Stimulated activated CD4-positive, alpha-beta T cell treated with anti-CD3 and anti-CD28 coated beads, Interleukin-4, amount 100 ng/mL, for 1 hour (primary cell): ENCODE results near the gene FAXDC2.
A peak's percentile ranks its signal among the peaks of the same experiment; 100 is the strongest.
"Not testable (repeated sequence)": the region's sequence is repeated elsewhere in the genome, so short reads cannot be mapped to it uniquely, and the experiment has no call there.

Source experiments
- DNase-seq: peaks from one replicate; pipeline ENCODE4 v3.0.0-alpha.2; 2020

Gene FAXDC2

DNA sequence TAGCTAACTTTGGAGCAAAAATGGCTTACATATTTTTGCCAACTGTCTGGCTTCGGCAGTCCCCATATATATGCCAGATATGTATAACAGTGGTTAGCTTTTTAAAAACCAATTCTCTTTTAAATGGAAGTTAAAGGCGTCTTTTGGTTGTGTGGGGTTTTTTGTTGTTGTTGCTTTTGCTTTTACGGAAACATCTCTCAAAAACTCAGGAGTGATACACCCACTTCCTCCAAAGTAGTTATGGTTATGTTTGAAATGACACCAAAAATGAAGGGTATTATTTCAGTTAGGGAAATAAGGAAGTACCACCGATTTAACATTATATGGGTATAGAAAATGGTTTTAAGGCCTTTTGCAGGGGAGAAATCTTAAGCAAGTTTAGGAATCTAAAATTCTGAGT is 10.4 kb upstream of the FAXDC2 start:
- DNase-seq = no peak

- no peak for DNase-seq
Measured at GRCh38 chr5:154860123-154860522, 9.7 kb upstream of the FAXDC2 start.

GRCh38 chr5:154858972-154859871 is 8.8 kb upstream of the FAXDC2 start:
- DNase-seq = no peak

DNA sequence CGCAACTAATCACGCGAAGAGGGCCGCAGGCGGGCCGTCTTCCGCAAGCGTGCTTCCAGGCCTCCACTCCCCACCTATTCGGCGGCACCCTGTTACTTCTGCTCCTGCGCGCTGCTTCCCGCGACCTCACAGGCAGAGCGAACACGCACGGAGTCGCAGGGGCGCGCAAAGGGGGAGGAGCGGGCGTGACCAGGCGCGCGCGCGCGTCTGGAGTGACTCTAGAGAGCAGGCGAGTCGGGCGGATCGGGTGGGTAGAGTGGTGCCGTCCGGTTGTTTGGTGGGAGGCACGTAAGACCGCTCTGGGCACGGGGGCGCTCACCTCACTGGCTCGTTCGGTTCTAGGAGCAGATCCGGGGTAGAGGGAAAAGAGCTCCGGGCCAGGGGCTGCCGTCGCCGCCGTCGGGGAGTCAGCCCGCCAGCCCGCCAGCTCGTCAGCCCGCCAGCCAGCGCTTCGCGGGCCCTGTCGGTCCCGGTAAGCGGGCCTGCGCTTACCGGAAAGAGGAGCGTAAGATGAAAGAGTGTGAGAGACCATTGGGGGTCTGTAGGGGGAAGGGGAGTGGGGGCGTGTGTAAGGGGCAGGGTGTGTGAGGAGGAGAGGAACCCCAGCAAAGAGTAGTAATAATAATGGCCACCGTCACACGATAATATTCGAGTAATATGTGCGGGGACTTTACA is 8.0 kb upstream of the FAXDC2 start, which contains the start of gene CNOT8:
Gene CNOT8 (plus strand): TSS at position 331 of the 675 bp plus-strand sequence. CDS start 4,652 bp downstream, outside the sequence.
- DNase-seq = peak; percentile 99

DNA sequence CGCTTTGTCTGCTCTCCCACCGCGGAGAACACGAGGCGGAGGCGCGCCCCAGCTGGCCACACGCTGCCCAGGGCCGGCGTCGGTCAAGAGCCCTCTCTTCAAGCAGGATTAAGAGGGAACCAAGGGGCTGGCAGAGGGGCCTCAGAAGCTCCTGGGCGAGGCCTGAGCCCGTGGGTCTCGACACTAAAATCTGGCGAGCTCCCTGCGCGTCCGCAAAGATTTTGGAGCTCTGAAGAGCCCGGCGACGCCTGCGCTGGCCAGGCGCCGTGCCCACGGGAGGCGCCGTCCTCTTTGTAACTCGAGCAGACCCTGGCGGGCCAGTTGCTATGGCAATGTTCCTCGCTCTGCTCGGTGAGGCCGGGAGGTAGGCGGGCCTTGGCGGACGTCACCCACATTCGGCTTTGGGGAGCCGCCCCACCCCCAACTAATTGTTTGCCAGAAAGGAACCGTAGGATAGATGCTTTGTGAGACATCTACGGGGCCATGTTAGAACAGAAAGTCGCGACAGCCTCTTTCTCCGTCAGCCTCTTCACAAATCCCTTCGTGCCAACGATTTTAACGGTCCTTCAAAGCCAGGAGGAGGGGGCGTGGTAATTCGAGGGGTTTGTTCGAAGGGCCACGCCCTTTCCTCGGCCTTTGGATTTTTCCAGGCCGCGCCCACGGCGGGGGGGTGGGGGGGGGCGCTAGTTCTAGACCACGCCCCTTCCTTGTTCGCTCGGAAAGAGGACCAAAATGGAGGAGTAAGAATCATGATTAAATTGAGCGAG is 7.3 kb upstream of the FAXDC2 start:
- DNase-seq = peak; percentile 76

- DNase-seq = no peak
Measured at GRCh38 chr5:154851351-154851750, 948 bp upstream of the FAXDC2 start.

DNA sequence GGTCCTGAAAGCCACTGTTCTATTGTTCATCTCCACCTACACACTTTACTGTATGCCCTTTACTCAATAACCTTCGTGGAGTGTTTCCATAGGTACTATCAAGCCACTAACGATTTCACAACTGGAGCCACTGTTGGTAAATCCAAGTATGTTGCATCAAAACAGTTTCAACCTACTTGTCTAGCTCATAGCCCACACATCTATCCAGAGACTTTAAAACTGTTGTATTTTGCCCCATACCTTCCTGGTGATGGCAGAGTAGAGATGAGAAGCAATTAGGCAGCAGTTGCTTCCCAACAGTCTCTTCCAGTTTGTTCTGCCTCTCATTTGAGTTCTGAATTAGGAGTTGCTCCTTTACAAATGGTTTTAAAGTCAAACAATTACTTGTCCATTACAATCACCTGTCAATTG is 607 bp downstream of the FAXDC2 start:
- no peak for DNase-seq

DNA sequence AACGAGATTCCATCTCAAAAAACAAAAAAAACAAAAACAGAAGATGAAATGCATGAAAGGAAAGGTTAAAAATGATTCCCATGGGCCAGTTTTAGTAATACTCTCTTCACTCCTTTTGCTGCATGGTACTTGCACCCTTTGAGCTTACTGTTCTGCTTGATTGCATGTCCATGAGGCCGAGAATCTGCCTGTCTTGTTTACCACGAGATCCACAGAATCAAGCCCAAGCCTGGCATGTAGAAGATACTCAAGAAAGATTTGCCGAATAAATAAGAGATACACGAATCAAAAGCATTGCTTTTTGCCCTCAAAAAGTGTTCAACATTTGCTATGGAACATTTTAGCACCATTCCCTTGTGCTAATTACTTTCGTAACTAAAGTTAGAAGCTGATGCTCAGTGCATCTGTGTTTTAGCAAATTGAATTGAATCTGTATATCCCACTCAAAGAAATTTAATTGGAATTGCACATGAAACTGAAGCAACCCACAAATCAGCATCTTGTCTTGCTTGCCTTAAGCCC is 1.1 kb downstream of the FAXDC2 start:
- DNase-seq = no peak

- DNase-seq = no peak
Measured at GRCh38 chr5:154844809-154845208, 5.6 kb downstream of the FAXDC2 start.

GRCh38 chr5:154842689-154843530 is 7.5 kb downstream of the FAXDC2 start:
- no peak for DNase-seq

DNA sequence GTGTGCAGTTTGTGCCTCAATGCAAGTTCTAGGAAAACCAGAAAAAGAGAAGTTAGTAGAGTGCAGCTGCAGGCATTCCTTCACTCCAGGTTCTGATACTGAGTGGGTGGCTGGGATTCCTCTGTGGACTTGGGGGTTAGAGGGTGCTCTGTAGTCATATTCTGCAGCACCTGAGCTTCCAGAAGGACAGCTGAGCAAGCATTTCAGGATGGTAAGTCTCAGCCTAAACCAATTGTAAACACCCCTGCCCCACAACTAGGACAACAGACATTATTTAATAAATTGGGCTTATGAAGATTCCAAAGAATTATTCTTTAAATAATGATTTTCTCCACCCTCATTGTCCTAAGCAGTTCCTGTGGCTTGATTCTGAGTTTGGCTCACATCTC is 9.1 kb downstream of the FAXDC2 start:
- DNase-seq = no peak

GRCh38 chr5:154840435-154841272 is 9.7 kb downstream of the FAXDC2 start:
- DNase-seq = no peak

DNA sequence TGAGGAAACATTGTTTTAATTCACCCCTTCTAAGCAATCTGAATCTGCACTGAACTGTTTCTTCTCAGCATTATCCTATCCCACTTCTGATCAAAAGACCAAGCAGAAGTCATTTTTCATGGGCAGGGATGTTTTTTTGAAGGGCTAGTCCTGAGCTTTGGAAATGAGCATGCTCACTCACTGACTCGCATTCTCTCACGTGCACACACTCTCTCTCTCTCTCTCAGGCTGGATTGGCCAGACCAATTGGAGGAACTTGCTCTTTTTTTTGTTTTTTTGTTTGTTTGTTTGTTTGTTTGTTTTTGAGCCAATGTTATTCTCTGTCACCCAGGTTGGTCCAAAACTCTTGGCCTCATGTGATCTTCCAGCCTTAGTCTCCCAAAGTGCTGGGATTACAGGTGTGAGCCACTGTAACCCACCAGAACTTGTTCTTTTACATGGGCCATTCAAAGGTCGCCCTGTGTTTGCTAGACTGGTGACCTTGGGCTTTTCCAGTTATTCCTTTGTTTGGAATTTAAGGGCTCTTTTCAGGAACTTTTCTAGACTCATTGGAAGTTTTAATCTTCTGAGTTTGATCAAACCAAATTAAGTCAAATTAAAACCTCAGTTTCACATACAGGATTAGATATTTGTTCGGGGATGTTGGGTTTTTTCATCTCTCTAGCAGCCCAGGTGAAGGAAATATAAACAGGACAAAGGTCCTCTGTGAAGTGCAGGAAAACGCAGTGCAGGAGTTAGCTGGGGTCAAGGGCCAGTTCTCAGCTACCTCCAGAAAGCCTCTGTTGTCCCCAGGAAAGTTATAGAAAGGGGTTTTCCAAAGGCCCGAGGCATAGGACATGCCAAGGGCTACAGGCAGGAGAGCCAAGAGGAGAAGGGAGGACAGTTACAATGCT is 13.1 kb downstream of the FAXDC2 start:
- DNase-seq = no peak

DNA sequence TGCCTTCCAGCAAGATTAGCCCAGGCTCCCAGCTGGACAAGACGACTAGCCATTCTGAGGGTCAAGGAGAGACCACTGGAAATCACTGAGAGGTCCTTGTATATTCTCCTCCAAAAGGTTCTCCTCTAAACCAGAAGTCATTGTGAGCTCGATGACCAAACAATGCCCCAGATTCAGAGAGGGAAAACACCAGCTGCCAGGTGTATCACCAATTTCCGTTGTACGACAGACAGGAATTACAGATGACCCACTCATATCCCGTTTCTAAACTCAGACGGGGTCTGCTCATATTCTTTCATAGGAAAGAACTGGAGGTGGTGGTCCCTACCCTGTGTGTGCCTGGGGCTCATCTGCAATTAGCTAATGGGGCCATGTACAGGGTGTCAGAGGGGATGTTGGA is 14.2 kb downstream of the FAXDC2 start:
- DNase-seq = no peak

- DNase-seq = not testable (repeated sequence)
Measured at GRCh38 chr5:154835701-154836052, 14.7 kb downstream of the FAXDC2 start.

DNA sequence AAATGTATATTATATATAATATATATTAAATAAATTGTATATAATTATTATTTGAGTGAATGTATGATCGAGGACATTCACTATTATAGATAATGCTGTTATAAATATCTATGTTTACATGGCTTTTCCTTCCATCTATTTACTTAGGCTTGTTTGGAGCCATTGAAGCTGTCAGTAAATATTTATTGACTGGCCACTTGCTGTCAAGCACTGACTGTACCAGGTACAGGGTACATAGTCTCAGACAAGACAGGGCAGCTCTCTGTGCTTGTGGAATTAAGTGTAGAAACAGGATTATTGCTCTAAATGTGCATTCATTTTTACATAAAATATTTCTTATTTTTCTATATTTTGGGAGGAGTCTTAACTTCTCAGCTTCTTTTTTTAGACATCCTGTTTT is 16.4 kb downstream of the FAXDC2 start:
- no peak for DNase-seq

GRCh38 chr5:154832804-154833203 is 17.6 kb downstream of the FAXDC2 start:
- DNase-seq = not testable (repeated sequence)

DNA sequence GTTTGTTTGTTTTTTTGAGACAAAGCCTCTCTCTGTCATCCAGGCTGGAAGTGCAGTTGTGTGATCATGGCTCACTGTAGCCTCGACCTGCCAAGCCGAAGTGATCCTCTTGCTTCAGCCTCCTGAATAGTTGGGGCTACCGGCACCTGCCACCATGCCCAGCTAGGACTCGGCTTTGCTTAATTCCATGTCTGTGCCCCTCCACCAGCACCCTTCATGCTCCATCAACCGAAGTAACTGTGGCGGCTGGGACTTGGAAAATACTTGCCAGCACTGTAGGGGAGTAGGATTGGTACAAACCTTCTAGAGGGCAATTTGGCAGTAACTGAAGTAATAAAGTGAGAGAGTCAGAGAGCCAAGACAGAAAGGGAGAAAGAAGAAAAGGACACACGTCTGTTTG is 19.0 kb downstream of the FAXDC2 start:
- no peak for DNase-seq

GRCh38 chr5:154830596-154830995 is 19.8 kb downstream of the FAXDC2 start:
- DNase-seq = no peak

DNA sequence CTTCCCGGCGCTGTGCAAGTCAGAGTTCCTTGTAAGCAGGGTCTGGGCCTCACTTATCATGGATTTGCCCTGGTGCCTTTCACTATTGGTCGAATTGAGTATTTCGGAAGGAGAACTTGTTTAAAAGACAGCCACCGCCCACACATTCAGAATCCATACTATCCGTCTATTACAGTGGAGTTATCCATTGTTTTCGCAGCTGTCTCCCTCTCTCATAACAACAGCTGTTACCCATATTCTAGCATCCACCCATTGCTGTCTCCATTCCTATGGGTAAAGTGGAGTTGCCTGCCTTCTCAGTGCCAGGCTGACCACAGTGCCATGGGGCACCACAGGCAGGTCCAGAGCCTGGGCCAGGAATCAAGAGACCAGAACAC is 20.2 kb downstream of the FAXDC2 start:
- DNase-seq = no peak
